ENCODE measurements around the gene PRR35.
"Not testable (repeated sequence)": the region's sequence is repeated elsewhere in the genome, so short reads cannot be mapped to it uniquely, and the experiment has no call there.

PRR35 gene

GRCh38 chr16:593406-593805 lies 33.2 kb downstream of the PRR35 start:
- no peaks in the 10 kb centered on the region for H3K9me3 ChIP-seq (ENCODE audit: control insufficient read depth, insufficient read depth, low read length)
- no peaks in the 10 kb centered on the region for H3K4me1 ChIP-seq (ENCODE audit: insufficient read depth, low read length)
- H3K36me3 ChIP-seq (ENCODE audit: insufficient read depth, low read length) = no peaks in the 10 kb centered on the region
- no peak overlapping the region for H3K9ac ChIP-seq (ENCODE audit: low read depth, low read length)

GRCh38 chr16:593807-594206 lies 33.6 kb downstream of the PRR35 start:
- Histone ChIP-seq H3K9me3 (ENCODE audit: control insufficient read depth, insufficient read depth, low read length) (no peaks in the 10 kb centered on the region), H3K4me1 (ENCODE audit: insufficient read depth, low read length) (no peaks in the 10 kb centered on the region), H3K9ac (ENCODE audit: low read depth, low read length) (no peak overlapping the region), H3K36me3 (ENCODE audit: insufficient read depth, low read length) (no peaks in the 10 kb centered on the region)

GRCh38 chr16:595094-595528 lies 34.9 kb downstream of the PRR35 start:
- Histone ChIP-seq H3K36me3 (ENCODE audit: insufficient read depth, low read length) (no peaks in the 10 kb centered on the region), H3K9ac (ENCODE audit: low read depth, low read length) (no peak overlapping the region), H3K4me1 (ENCODE audit: insufficient read depth, low read length) (no peaks in the 10 kb centered on the region), H3K9me3 (ENCODE audit: control insufficient read depth, insufficient read depth, low read length) (no peaks in the 10 kb centered on the region)

- Histone ChIP-seq H3K4me1 (ENCODE audit: insufficient read depth, low read length) (no peaks in the 10 kb centered on the region), H3K36me3 (ENCODE audit: insufficient read depth, low read length) (no peaks in the 10 kb centered on the region), H3K9me3 (ENCODE audit: control insufficient read depth, insufficient read depth, low read length) (no peaks in the 10 kb centered on the region), H3K9ac (ENCODE audit: low read depth, low read length) (no peak overlapping the region)
Measured at GRCh38 chr16:595942-596735, 35.9 kb downstream of the PRR35 start.

DNA sequence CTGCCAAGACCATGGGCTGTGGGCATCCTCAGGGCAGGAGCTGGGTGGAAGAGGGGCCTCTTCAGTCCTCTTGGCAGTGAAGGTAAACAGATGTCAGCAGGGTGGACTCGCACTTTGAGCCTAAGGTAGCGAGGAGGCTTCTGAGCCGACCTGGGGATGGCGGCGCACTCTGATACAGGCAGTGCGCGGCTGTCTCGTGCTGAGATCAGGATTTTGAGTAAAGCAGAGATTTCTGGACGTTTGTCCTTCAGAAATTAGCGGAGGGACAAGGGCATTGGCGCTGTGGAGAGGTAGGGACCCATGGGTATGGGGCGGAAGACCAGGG lies 36.5 kb downstream of the PRR35 start:
- Histone ChIP-seq H3K4me1 (ENCODE audit: insufficient read depth, low read length) (no peaks in the 10 kb centered on the region), H3K36me3 (ENCODE audit: insufficient read depth, low read length) (no peaks in the 10 kb centered on the region), H3K9ac (ENCODE audit: low read depth, low read length) (no peak overlapping the region), H3K9me3 (ENCODE audit: control insufficient read depth, insufficient read depth, low read length) (no peaks in the 10 kb centered on the region)

GRCh38 chr16:597655-598054 lies 37.5 kb downstream of the PRR35 start:
- H3K36me3 ChIP-seq (ENCODE audit: insufficient read depth, low read length); H3K4me1 ChIP-seq (ENCODE audit: insufficient read depth, low read length); H3K9ac ChIP-seq (ENCODE audit: low read depth, low read length); H3K9me3 ChIP-seq (ENCODE audit: control insufficient read depth, insufficient read depth, low read length): not testable (repeated sequence)

DNA sequence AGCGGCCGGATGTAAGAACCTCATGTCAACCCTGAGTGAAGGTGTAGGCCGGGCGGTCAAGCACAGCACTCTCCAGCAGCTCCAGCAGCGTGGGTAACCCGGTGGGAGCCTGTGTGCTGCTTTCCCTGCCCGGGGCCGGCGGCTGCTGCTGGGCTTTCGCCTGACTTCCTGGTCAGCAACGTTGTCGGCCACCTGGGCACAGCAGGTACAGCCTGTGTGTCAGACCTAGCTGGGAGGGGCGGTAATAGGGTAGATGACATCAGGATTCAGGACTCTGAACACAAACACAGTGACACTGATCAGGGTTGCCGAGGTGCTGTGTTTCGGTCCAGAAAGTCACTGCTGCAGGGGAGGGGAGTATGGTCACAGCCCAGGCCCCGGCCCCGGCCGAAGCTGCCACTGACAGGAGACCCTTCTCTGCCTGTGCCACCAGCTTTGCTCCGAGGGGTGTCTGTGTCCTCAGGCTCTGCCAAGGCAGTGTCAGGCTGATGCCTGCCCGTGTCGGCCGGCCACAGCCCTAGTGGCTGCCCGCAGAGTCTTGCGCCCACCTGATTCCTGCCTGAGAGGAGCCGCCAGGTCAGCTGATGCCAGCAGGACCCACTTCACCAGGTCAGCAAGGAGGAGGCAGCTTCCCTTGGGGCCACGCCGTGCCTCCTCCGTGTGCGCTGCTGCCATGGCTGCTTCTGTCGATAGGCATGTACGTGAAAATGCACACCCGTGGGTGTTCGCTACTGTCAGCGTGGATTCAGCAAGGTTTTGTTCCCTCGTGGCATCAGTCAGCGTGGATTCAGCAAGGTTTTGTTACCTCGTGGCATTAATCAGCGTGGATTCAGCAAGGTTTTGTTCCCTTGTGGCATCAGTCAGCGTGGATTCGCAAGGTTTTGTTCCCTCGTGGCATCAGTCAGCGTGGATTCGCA lies 38.9 kb downstream of the PRR35 start:
- Histone ChIP-seq H3K9ac (ENCODE audit: low read depth, low read length) (no peak overlapping the region), H3K36me3 (ENCODE audit: insufficient read depth, low read length) (no peaks in the 10 kb centered on the region), H3K9me3 (ENCODE audit: control insufficient read depth, insufficient read depth, low read length) (no peaks in the 10 kb centered on the region), H3K4me1 (ENCODE audit: insufficient read depth, low read length) (no peaks in the 10 kb centered on the region)

- no peaks in the 10 kb centered on the region for H3K36me3 ChIP-seq (ENCODE audit: insufficient read depth, low read length)
- no peaks in the 10 kb centered on the region for H3K4me1 ChIP-seq (ENCODE audit: insufficient read depth, low read length)
- H3K9me3 ChIP-seq (ENCODE audit: control insufficient read depth, insufficient read depth, low read length) = no peaks in the 10 kb centered on the region; the same call in 1 of the 2 replicates
- no peak overlapping the region for H3K9ac ChIP-seq (ENCODE audit: low read depth, low read length)
Measured at GRCh38 chr16:600781-601180, 40.6 kb downstream of the PRR35 start.

DNA sequence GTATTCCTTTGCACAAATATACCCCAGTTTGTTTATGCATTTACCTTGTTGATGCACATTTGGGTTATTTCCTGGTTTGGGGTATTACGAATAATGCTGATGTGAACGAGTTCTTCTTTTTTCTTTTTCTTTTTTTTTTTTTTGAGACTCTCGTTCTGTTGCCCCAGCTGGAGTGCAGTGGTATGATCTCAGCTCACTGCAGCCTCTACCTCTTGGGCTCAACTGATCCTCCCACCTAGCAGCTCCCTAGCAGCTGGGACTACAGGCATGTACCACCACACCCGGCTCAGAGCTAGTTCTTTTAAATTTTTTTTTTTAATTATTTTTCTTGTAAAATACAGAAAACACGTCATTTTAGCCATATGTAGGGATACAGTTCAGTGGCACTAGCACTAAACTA lies 43.7 kb downstream of the PRR35 start:
- Histone ChIP-seq H3K4me1 (ENCODE audit: insufficient read depth, low read length) (no peaks in the 10 kb centered on the region), H3K9me3 (ENCODE audit: control insufficient read depth, insufficient read depth, low read length) (no peaks in the 10 kb centered on the region; the same call in 1 of the 2 replicates), H3K9ac (ENCODE audit: low read depth, low read length) (no peak overlapping the region), H3K36me3 (ENCODE audit: insufficient read depth, low read length) (no peaks in the 10 kb centered on the region)

DNA sequence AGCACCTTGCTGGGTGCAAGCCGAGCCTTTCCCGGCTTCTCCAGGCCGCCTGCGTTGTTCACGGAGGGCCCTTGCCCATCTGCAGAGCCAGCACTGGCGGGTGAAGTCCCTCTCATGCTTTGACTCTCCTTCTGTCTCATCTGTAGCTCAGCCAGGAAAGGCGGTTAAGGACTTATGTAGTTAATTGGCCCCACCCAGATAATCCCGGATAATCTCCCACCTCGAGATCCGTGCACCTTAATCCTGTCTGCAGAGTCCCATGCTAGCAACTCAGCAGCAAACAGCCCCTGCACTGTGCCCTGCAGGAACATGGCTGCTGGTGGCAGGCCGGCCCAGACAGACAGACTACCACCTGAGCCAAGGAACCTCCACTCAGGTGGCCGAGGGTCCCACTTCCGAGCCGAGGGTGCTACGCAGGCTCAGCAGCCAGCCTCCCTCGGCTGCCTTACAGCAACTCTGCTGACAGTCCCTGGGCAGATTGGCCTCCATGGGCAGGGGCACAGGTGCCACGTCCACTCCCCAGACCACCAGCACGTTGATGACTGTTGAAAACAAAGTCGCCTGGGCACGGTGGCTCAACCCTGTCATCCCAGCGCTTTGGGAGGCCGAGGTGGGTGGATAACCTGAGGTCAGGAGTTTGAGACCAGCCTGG lies 46.6 kb downstream of the PRR35 start:
- H3K9me3 ChIP-seq (ENCODE audit: control insufficient read depth, insufficient read depth, low read length) = no peaks in the 10 kb centered on the region; the same call in 1 of the 2 replicates
- 0 out of 2 replicates have a peak, but pooled peaks cover 3% of the 10 kb centered on the region for H3K4me1 ChIP-seq (ENCODE audit: insufficient read depth, low read length)
- H3K9ac ChIP-seq (ENCODE audit: low read depth, low read length) = no peak overlapping the region
- no peaks in the 10 kb centered on the region for H3K36me3 ChIP-seq (ENCODE audit: insufficient read depth, low read length)

DNA sequence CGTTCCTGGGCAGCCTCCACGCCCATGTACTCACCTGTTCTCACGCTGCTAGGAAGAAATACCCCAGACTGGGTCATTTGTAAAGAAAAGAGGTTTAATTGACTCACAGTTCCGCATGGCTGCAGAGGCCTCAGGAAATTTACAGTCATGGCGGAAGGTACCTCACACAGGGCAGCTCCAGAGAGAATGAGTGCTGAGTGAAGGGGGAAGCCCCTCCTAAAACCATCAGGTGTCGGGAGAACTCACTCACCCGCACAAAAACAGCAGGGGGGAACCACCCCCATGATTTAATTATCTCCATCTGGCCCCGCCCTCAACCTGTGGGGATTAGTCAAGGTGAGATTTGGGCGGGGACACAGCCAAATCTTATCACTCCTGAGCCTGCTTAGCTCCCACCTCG lies 47.8 kb downstream of the PRR35 start:
- H3K36me3 ChIP-seq (ENCODE audit: insufficient read depth, low read length) = no peaks in the 10 kb centered on the region
- no peak overlapping the region for H3K9ac ChIP-seq (ENCODE audit: low read depth, low read length)
- 0 out of 2 replicates have a peak, but pooled peaks cover 3% of the 10 kb centered on the region for H3K4me1 ChIP-seq (ENCODE audit: insufficient read depth, low read length)
- H3K9me3 ChIP-seq (ENCODE audit: control insufficient read depth, insufficient read depth, low read length) = no peaks in the 10 kb centered on the region; the same call in 1 of the 2 replicates

- no peak overlapping the region for H3K9ac ChIP-seq (ENCODE audit: low read depth, low read length)
- H3K9me3 ChIP-seq (ENCODE audit: control insufficient read depth, insufficient read depth, low read length) = no peaks in the 10 kb centered on the region; the same call in 1 of the 2 replicates
Measured at GRCh38 chr16:609316-609715, 49.1 kb downstream of the PRR35 start.

DNA sequence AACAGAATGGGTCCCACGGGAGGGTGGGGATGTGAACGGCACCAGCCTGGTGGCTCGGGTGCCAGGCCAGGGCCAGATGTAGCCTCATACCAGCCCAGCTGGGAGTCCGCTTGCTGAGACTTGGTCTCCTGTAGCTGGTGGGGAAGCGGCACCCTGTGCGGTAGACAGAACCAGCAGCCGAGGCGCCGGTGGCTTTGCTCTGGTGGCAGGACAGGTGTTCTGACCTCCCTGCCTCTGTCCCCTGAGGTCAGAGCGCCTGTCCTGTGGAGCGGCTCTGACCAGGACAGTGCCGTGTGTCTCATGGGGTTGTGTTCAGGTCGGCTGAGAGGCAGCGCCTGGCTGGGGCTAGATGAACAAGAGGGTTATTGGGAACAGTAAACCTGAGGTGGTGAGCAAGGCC lies 49.8 kb downstream of the PRR35 start:
- Histone ChIP-seq H3K36me3 (ENCODE audit: insufficient read depth, low read length) (no peaks in the 10 kb centered on the region), H3K9me3 (ENCODE audit: control insufficient read depth, insufficient read depth, low read length) (no peaks in the 10 kb centered on the region; the same call in 1 of the 2 replicates), H3K9ac (ENCODE audit: low read depth, low read length) (no peak overlapping the region), H3K4me1 (ENCODE audit: insufficient read depth, low read length) (0 out of 2 replicates have a peak, but pooled peaks cover 3% of the 10 kb centered on the region)

More at GRCh38 chr16:609316-609715, 49.1 kb downstream of the PRR35 start:
- Histone ChIP-seq H3K36me3 (ENCODE audit: insufficient read depth, low read length) (no peaks in the 10 kb centered on the region), H3K4me1 (ENCODE audit: insufficient read depth, low read length) (0 out of 2 replicates have a peak, but pooled peaks cover 3% of the 10 kb centered on the region)
